GM19452 (cell line): Measurements from ENCODE around the gene TMCO4.

Experiments
- ATAC-seq: cut with Tn5 transposase; IDR thresholded peaks from one replicate; pipeline ENCODE4 v1.9.1; 2021; ENCODE audit not compliant: unreplicated experiment

TMCO4 gene

DNA sequence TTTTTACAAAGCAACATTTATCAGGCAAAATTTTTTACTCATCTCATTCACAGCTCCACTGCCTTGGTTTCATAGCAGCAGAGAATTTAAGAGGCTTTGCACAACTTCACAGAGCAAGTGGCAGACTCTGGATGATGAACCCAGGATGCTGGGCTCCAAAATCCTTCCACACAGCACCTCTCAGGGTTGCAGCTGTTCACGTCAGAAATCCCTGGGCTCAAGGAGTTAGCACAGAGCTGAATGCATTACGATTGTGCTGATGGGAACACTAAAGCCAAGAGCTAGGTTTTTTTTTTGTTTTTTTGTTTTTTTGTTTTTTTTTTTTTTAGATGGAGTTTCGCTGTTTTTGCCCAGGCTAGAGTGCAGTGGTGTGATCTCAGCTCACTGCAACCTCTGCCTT, 137.4 kb downstream of the TMCO4 start:
- no peak for ATAC-seq

DNA sequence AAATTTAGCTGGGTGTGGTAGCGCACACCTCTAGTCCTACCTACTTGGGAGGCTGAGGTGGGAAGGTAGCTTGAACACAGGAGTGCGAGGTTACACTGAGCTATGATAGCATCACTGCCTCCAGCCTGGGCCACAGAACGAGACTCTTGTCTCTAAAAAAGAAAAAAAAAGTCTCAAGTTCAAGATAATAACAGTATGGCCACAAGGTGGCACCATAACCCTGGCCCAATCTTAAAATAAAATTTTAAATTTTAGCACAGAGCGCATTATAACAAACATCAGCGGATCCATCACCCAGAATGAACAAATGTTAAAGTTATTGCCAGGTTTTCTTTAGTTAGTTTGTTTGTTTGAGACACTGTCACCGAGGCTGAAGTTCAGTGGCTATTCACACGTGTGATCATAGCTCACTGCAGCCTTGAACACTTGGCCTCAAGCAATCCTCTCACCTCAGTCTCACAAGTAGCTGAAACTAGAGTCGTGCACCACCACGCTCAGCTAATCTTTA, 137.9 kb downstream of the TMCO4 start:
- no peak for ATAC-seq

DNA sequence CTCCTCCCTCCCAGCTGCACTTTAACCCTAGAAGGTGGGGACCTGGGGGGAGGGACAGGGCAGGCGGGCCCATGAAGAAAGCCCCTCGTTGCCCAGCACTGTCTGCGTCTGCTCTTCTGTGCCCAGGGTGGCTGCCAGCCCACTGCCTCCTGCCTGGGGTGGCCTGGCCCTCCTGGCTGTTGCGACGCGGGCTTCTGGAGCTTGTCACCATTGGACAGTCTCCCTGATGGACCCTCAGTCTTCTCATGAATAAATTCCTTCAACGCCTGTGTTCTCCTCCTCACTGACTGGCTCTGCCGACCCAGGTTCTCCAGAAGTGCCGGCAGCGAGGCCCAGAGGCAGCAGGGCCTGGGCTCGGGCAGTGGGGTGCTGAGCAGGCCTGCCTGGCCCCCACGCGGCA, 141.5 kb downstream of the TMCO4 start:
- no peak for ATAC-seq

DNA sequence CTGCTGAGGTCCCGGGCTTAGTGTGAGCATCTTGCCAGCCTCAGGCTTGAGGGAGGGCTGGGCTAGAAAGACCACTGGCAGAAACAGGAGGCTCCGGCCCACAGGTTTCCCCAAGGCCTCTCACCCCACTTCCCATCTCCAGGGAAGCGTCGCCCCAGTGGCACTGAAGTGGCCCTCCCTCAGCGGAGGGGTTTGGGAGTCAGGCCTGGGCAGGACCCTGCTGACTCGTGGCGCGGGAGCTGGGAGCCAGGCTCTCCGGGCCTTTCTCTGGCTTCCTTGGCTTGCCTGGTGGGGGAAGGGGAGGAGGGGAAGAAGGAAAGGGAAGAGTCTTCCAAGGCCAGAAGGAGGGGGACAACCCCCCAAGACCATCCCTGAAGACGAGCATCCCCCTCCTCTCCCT, 142.2 kb downstream of the TMCO4 start:
- no peak for ATAC-seq

DNA sequence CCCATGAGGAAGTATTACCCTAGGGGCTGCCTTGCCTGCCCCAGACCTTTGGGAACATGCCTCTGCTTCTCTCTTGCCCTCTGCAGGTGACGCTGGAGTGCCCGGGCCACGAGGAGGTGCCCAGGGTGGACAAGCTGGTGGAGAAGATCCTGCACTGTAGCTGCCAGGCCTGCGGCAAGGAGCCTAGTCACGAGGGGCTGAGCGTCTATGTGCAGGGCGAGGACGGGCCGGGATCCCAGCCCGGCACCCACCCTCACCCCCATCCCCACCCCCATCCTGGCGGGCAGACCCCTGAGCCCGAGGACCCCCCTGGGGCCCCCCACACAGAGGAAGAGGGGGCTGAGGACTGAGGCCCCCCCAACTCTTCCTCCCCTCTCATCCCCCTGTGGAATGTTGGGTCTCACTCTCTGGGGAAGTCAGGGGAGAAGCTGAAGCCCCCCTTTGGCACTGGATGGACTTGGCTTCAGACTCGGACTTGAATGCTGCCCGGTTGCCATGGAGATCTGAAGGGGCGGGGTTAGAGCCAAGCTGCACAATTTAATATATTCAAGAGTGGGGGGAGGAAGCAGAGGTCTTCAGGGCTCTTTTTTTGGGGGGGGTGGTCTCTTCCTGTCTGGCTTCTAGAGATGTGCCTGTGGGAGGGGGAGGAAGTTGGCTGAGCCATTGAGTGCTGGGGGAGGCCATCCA, 142.8 kb downstream of the TMCO4 start:
- no peak for ATAC-seq

DNA sequence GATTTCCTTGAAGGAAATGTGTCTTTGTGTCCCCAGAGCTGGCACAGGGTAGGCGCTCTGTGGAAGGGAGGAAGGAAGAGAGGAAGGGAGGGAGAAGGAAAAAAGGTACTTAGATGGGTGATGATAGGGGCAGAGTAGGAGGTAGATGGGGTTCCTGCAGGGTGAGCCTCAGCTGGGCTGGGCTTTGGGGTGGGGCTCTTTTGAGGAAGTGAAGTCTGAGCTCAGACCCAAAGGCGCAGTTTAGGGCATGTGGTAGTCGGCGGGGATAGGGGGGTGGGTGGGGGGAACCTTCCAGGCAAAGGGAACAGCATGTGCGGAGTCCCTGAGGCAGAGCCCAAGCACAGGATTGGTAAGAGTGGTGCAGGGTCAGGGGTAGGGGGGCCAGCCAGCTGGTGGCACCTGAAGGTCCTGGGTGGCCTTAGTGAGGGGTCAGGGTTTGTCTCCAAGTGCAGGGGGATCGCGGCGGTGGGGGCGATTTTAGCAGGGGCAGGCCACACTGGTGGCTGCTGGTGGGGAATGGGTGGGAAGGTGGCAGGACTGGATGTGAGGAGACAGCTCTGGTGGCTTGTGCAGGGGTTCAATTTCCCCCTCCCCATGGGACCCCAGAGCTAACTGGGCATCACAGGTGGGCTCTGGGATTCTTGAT, 143.5 kb downstream of the TMCO4 start:
- no peak for ATAC-seq

DNA sequence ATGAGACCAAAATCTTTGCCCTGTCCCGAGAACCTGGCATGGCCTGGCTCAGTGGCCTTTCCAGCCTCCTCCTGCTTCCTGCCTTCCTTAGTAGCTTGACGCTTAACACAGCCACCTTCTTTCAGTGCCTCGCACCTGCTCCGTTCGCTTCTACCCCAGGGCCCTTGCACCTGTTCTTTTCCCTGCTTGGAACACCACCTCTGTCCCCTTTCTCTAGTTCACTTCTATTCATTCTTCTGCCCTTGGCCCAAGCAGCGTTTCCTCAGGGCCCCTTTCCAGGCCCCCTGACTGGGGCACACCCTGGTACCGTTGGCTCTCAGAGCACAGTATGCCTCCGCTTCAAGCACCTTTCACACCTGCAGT, 144.0 kb downstream of the TMCO4 start:
- ATAC-seq: no peak

DNA sequence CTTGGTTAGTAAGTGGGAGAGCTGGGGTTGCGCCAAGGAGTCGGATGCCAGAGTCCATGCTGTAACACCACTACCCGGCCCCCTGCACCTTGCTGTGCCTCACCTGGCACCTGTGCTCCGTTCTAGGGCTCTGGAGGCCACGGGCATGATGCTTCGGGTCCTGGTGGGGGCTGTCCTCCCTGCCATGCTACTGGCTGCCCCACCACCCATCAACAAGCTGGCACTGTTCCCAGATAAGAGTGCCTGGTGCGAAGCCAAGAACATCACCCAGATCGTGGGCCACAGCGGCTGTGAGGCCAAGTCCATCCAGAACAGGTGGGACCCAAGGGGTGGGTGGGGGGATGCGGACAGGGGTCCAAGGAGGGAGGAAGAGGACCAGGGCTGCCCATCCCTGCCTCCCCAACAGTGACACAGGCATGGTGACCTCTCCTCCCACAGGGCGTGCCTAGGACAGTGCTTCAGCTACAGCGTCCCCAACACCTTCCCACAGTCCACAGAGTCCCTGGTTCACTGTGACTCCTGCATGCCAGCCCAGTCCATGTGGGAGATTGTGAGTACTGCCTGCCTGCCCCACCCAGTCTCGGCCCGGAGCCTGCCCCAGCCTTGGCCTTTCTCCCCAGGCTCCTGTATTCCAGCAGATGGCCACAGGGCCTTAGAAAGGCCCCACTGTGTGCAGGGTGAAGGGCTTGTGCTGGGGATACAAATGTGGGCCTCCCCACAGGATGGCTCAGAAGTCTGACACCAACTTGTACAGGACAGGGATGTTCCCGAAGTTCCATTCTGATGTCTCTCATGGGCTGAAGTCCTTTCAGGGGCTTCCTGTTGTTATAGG, 144.6 kb downstream of the TMCO4 start:
- no peak for ATAC-seq

DNA sequence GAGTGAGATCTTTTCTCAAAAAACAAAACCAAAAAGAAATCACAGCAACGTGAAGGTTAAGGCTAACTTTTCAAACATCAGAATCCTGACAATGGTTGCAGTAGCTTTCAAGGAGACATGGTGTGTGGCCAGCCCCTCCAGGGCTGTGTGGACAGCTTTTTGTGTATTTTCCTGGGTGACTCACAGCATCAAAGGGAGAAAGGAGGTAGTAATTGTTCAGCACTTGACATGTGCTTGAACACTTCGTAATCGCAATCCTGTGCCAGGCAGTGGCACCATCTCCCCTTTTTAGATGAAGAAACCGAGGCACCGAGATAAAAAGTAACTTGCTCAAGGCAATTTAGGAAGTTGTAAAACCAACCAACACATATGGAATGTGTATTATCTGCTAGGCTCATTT, 145.3 kb downstream of the TMCO4 start:
- ATAC-seq: no peak

DNA sequence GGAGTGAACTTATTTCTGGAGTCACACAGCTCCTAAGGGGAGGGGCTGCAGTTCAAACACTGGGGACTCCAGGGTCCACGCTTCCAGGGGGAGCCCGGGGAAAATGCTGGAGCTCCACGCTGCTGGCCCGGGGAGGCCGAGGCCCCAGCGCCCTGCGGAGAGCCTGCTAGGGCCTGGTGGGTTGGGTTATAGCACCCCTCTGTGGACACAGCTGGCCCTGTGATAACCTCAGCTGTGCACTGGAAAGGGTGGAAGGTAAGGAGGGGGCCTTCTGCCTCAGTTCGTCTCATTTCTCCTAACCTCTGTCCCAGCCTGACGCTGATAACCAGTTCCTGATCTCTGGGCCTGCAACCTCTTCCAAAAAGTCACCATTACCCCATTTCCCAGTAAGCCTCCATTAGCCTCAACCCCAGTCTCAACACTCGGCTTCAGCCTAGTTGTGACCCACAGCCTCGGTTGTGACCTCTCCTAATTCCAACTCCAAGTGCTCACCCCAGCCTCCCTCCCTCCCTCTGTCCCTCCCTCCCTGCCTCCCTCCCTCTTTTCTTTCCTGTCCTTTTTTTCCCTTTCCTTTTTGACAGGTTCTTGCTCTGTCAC, 148.5 kb downstream of the TMCO4 start:
- ATAC-seq: no peak

DNA sequence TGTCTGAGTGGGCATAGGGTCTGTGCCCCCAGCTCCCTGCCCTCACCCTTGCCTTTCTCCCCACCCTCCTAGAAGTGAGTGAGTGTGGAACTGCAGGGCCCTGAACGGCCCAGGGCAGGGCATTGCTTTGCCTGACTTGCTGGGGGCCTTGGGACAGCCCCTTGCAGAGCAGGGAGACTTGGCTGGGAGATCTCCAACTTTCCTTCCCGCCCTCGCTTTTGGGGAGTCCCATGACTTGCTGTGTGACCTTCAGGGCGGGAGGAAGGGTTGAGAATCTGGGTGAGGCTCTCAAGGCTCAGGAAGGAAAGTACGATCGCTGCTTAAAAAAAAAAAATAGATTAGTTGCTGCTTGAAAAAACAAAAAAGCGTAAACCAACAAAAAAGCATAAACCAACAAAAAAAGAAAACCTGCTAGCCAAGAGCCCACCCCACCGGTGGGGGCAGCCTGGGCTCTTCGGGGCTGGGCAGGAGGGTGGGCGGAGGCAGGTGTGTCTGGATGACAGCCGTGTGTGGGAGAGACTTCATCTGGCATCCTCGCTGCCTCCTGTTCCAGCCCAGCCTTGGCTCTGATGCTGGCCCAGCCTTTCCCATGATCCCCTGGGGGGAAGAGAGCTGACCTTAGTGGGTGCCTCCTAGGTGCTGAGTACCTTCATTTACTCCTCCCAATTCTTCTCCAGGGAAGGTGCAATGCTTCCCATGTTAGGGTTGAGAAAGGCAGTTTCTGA, 149.1 kb downstream of the TMCO4 start:
- no peak for ATAC-seq

DNA sequence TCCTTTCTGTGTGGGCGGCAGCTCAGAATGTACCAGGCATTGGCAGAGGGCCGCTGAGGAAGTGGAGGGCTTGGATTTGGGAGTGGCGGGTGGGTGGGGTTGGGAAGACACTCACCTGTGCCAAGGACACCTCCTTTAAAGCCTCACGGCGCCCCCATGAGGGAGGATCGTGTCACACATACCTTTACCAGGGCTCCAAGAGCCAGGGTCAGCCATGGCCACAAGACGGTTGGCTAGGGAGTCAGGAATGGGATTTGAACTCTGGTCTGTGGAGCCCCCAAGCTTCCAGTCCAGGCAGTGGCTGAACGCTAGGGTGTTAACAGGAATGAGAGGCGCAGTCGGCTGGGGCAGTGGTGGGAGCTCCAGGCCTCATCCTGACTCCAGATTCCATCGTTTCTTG, 151.0 kb downstream of the TMCO4 start:
- ATAC-seq: no peak

DNA sequence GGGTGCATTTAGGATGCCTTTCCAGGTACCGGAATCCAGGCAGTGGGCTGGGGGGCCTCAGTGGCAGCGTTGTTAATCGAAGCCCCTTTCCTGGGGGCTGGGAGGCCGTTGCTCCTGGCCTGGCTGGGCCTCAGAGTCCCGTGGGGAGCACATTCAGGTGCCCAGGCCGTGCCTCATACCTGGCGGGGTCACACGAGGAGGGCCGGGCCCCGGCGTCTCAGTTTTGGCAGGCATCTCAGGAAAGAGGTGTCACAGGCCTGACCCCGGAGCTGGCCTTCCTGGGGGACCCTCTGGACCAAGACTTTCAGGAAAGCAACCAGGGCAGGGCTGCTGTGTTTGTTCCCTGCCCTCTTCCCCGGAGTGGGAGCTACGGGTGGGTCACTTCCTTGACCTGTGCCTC, 151.5 kb downstream of the TMCO4 start:
- no peak for ATAC-seq

DNA sequence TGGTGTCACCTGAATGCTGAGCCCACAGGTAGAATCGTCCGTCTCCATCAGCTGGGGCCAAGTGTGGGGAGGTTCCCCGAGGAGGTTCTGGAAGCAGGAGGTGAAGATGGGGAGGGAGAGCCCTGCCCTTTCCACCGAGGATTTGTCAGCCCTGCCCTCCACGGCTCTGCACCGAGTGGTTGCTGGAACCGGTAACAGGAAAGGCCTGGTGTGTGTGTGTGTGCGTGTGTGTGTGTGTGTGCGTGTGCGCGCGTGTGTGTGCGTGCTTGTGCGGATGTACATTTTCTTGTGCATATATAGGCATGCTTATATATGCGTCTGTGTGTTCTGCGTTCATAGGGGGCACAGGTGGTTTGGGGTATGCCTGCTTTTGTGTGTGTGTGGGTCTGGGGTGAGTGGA, 152.1 kb downstream of the TMCO4 start:
- ATAC-seq: no peak

DNA sequence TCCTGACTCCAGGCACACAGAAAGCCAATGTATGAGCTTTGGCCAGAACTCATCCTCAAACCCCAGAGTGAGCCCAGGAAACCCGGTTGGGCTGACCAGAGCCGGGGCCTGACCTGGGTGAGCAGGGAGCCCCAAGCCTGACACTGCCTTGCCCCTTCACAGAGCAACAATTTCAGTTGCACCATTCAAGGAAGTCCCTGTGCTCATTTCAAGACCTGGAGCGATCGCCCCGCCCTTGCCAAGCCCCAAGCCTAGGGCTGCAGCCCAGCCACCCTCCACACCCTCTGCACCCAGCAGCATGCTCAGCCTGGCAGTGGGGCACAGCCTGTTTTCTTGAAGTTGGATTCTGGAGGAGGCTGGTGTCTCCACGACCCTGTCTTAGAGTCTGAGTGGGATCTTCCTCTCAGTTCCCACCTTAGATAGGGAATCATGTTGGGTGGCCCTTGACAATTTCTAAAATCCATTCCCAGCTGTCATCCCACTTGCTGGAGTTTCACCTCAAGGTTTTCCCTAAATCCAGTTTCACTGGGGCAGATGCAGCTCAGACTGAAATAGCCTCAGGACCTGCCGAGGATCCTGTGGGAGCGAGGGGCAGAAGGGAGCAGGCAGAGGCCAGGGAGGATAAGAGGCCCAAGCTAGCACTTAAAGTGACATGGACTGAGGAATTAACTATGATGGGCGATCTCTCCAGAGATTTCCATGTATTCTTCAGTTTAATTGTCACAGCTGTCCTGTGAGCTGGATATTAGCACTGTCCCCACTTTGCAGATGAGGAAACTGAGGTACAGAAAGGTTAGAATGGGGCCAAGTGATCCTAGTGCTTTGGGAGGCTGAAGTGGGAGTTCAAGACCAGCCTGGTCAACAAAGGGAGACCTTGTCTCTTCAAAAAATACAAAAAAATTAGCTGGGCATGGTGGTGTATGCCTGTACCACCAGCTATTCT, 153.1 kb downstream of the TMCO4 start:
- ATAC-seq: no peak

DNA sequence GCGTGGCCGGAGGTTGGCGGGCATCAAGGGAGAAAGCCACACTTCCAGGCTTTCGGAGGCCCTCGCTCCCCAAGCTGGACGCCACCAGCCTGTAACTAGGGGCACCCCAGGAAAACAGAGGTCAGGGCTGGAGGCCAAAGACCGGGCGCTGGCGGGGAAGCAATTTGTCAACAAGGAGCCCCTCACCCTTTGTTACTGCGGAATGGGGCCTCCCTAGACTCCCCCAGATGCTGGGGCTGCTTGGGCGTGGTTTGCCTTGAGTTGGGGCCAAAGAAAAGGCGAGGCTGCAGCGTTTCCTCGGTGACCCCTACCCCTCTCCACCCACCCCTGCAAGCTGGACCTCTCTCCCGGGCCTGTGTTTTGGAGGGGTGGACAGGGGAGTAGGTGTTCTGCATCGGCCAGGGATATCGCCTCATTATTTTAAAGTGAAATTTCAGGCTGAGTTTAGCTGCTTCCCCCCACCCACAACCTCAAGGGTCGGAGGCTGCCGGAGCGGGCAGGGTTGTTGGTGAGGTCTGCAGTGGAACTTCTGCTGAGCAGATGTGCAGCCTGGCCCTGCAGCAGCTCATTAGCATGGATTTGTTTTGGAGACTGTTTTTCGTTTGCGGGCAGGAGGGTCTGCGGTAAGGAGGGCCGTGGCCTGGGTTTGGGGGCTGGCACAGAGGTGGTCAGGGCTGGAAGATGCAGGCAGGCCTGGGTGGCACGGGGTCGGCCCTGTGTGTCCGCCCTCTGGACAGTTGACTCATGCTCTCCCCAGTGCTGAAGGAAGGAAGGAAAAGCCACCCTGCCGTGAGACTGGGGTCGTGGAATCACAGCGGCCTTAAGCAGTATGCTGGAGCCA, 154.1 kb downstream of the TMCO4 start:
- ATAC-seq: no peak

DNA sequence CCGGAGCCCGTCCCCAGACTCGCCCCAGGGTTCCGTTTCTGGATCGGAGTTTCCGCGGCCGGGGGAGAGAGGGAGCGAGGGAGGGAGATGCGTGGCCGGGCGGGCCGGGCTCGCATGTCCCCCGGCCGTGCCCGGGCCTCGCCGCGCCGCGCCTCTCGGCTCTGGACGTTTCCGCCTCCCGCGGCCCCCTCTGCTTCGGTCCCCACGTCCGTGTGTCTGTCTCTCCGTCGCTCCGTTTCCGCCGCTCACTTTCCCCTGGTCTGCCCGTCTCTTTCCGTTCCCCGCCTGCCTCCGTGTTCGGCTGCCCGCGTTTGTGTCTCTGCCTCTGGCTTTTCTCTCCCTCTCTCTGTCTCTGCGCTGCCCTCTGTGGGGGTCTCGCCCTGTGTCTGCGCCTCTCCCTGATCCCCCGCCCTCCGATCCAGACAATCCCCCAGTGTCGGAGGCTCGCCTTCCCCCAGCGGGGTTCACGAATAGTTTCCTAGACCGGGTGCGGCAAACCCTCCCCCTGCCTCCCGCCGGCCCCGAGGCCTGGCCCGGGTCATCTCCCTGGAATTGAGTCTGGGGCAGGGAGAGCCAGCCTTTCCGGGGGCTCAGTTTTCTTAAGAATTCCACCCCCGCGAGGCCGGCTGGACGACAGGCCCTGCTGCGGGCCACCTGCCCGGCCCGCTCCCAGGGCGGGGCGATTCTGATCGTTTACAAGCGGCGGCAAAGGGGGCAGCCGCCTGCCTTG, 154.9 kb downstream of the TMCO4 start:
- no peak for ATAC-seq

DNA sequence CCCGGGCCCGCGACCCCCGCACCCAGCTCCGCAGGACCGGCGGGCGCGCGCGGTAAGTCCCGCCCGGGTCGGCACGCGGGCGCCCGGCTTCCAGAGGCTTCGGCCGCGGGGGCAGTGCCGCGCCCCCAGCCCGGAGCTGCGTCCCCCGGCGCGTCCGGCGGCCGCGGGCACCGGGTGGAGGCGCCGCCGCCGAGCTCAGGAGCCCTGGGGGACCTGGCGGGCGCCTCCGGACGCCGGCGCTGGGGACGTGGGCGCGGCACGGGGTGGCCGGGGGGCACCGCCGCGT, 155.4 kb downstream of the TMCO4 start:
- ATAC-seq: no peak
